ENCODE measurements around the gene ICA1.
"Not testable (repeated sequence)": the region's sequence is repeated elsewhere in the genome, so short reads cannot be mapped to it uniquely, and the experiment has no call there.

Gene ICA1

GRCh38 chr7:8261711-8262695, at the start of gene ICA1:
Gene ICA1, minus strand, starts transcription at chr7:8262167. Its CDS starts 26,241 bp downstream, at chr7:8235926.
- peak; percentile 49 for DNase-seq

GRCh38 chr7:8310876-8311275, 48.9 kb upstream of the ICA1 start:
- DNase-seq, result no peak

- DNase-seq, result no peak
Observed at GRCh38 chr7:8305625-8306388, 43.8 kb upstream of the ICA1 start.

GRCh38 chr7:8305104-8305503, 43.1 kb upstream of the ICA1 start:
- DNase-seq, result no peak

GRCh38 chr7:8303904-8304528, 42.0 kb upstream of the ICA1 start:
- DNase-seq, result no peak

GRCh38 chr7:8297023-8297422, 35.1 kb upstream of the ICA1 start:
- DNase-seq, result not testable (repeated sequence)

- no peak for DNase-seq
Observed at GRCh38 chr7:8296362-8296659, 34.3 kb upstream of the ICA1 start.

GRCh38 chr7:8295638-8296361, 33.8 kb upstream of the ICA1 start:
- DNase-seq, result peak; percentile 88

GRCh38 chr7:8291397-8292141, 29.6 kb upstream of the ICA1 start:
- no peak for DNase-seq

- no peak for DNase-seq
Observed at GRCh38 chr7:8290645-8291308, 28.8 kb upstream of the ICA1 start.

GRCh38 chr7:8286118-8286517, 24.2 kb upstream of the ICA1 start:
- no peak for DNase-seq

GRCh38 chr7:8285155-8285554, 23.2 kb upstream of the ICA1 start:
- no peak for DNase-seq

GRCh38 chr7:8284606-8285005, 22.6 kb upstream of the ICA1 start:
- DNase-seq, result no peak

GRCh38 chr7:8283968-8284367, 22.0 kb upstream of the ICA1 start:
- no peak for DNase-seq

- DNase-seq, result no peak
Observed at GRCh38 chr7:8282871-8283270, 20.9 kb upstream of the ICA1 start.

- no peak for DNase-seq
Observed at GRCh38 chr7:8282162-8282561, 20.2 kb upstream of the ICA1 start.

- no peak for DNase-seq
Observed at GRCh38 chr7:8278183-8278582, 16.2 kb upstream of the ICA1 start.

- no peak for DNase-seq
Observed at GRCh38 chr7:8277394-8277982, 15.5 kb upstream of the ICA1 start.

GRCh38 chr7:8274589-8274988, 12.6 kb upstream of the ICA1 start:
- DNase-seq, result peak; percentile 14

- DNase-seq, result no peak
Observed at GRCh38 chr7:8271960-8272359, 10.0 kb upstream of the ICA1 start.

- DNase-seq, result no peak
Observed at GRCh38 chr7:8263048-8263447, 1.1 kb upstream of the ICA1 start.
